NCI-H460 (cell line): ENCODE data around the gene NOB1. TPM values are rescaled to one million over a fixed set of nuclear protein-coding genes. Genes with fewer than 3 reads are reported as not detected.

Experiments used
- small RNA-seq, 2 experiments: library from RNA; depleted of rRNA; stranded (forward); fragments of <200 nt; gene quantifications; one replicate each; pipeline ENCODE3, GENCODE V24; 2014
- total RNA-seq: library from RNA; depleted of rRNA; stranded (reverse); fragments of >200 nt; shearing (Covaris generic); gene quantifications from 2 replicates; pipeline ENCODE4 v1.2.3, GENCODE V29; 2014; rRNA removed

The NOB1 gene
- total RNA-seq, 1 experiment from 2014 or later, result 42.7 TPM

Small RNA genes within 50 kb of the gene (small RNA-seq; reads per million reads assigned to genes)
- 0 reads per million in 2 experiments for gene RF00091

Other genes with a start within 250 kb of the NOB1 start
- 6.0 and 7.1 TPM in 2 replicates for gene NFAT5, start 189.0 kb downstream of the NOB1 start, total RNA-seq
- gene NQO1, start 28.4 kb downstream of the NOB1 start, total RNA-seq, result 2,708 and 2,726 TPM in 2 replicates
- 20.7 and 21.7 TPM in 2 replicates for gene WWP2, start 7.4 kb upstream of the NOB1 start, total RNA-seq
- not detected in 2 replicates for gene CLEC18A, start 196.4 kb upstream of the NOB1 start, total RNA-seq